ENCODE measurements around the gene FAM124B. TPM values are rescaled to one million over a fixed set of nuclear protein-coding genes. Genes with fewer than 3 reads are reported as not detected.

The FAM124B gene
- total RNA-seq, 1 experiment from 2014 or later, result 0.83 TPM

DNA sequence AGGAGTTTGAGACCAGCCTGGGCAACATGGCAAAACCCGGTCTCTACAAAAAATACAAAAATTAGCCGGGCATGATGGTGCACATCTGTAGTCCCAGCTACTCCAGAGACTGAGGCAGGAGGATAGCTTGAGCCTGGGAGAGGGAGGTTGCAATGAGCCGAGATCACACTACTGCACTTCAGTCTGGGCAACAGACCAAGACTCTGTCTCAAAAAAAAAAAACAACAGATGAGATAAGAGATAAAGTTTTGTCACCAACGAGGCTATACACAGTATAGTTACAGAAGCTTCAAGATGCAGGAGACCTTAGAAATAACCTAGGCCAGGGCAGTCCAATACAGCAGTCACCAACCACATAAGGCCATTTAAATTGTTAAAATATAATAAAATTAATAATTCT is 9.4 kb downstream of the FAM124B start:
- no peak overlapping the region for H2AK5ac ChIP-seq (ENCODE audit: insufficient read length, low read length)
- no peak overlapping the region for H2BK120ac ChIP-seq (ENCODE audit: low read depth, low read length, poor library complexity, severe bottlenecking)
- no peaks in the 10 kb centered on the region for H3K79me1 ChIP-seq (ENCODE audit: insufficient read depth, low read depth, low read length, poor library complexity, severe bottlenecking)
- no peak overlapping the region for H3K4me2 ChIP-seq (ENCODE audit: insufficient read depth, insufficient read length, low read length)
- H4K8ac ChIP-seq (replicated peaks; ENCODE audit: insufficient read length, low read depth, low read length), result no peak overlapping the region
- no peaks in the 10 kb centered on the region for H3K27me3 ChIP-seq (ENCODE audit: insufficient read depth, low read length)
- H2BK15ac ChIP-seq (ENCODE audit: low read depth, low read length), result no peak overlapping the region
- Mint-ChIP-seq H3K27me3 (ENCODE audit: low read depth) (peaks cover 2% of the 10 kb centered on the region; the same call in 1 of the 2 replicates), H3K36me3 (ENCODE audit: insufficient read depth in 1 of 3, low read depth in 3 of 3) (peaks cover 0 to 7% (median 7%) of the 10 kb centered on the region in 3 experiments; a peak in 3 of 7 replicates), H3K9me3 (peaks cover 5 to 6% of the 10 kb centered on the region in 2 experiments; a peak in 3 of 5 replicates), H3K27ac (no peak overlapping the region), H3K4me3 (no peak overlapping the region), H3K4me1 (peaks cover 1 to 6% of the 10 kb centered on the region in 2 experiments)
- H3K9me3 ChIP-seq (ENCODE audit: control insufficient read depth, low read depth, low read length), result no peaks in the 10 kb centered on the region
- WGBS (ENCODE audit: extremely low coverage, insufficient read length, low lambda C conversion rate), result no CpG with 5 or more reads among the region's 4 CpGs
- no peak overlapping the region for H2BK20ac ChIP-seq (ENCODE audit: low read depth, low read length, poor library complexity, severe bottlenecking)
- H3T11ph ChIP-seq (ENCODE audit: low read length), result no peak overlapping the region
- H2BK12ac ChIP-seq (ENCODE audit: insufficient read length, low read depth, low read length), result no peak overlapping the region
- TF ChIP-seq, protein P1, sequence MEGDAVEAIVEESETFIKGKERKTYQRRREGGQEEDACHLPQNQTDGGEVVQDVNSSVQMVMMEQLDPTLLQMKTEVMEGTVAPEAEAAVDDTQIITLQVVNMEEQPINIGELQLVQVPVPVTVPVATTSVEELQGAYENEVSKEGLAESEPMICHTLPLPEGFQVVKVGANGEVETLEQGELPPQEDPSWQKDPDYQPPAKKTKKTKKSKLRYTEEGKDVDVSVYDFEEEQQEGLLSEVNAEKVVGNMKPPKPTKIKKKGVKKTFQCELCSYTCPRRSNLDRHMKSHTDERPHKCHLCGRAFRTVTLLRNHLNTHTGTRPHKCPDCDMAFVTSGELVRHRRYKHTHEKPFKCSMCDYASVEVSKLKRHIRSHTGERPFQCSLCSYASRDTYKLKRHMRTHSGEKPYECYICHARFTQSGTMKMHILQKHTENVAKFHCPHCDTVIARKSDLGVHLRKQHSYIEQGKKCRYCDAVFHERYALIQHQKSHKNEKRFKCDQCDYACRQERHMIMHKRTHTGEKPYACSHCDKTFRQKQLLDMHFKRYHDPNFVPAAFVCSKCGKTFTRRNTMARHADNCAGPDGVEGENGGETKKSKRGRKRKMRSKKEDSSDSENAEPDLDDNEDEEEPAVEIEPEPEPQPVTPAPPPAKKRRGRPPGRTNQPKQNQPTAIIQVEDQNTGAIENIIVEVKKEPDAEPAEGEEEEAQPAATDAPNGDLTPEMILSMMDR (conservative IDR thresholded peaks at IDR 0.05), result no peak
- H2BK5ac ChIP-seq (ENCODE audit: insufficient read length, low read length), result no peak overlapping the region
- no peak overlapping the region for H3K4ac ChIP-seq (ENCODE audit: low read depth, low read length)
- no peak overlapping the region for H3K18ac ChIP-seq (ENCODE audit: insufficient read length, low read depth, low read length)
- no peaks in the 10 kb centered on the region for H3K23me2 ChIP-seq (ENCODE audit: insufficient read length, low read depth, low read length, poor library complexity, severe bottlenecking)
- no peak overlapping the region for H3K9ac ChIP-seq (ENCODE audit: extremely low read depth, insufficient read length, low read length)
- H4K5ac ChIP-seq (ENCODE audit: insufficient read length, low read depth, low read length), result no peak overlapping the region
- H3K56ac ChIP-seq (ENCODE audit: insufficient read length, low read depth, low read length), result no peak overlapping the region
- no peak overlapping the region for H4K91ac ChIP-seq (ENCODE audit: insufficient read length, low read depth, low read length)
- no peak overlapping the region for H2AFZ ChIP-seq (ENCODE audit: low read length)
- H3K23ac ChIP-seq (ENCODE audit: insufficient read length, low read depth, low read length), result no peak overlapping the region
- no peak overlapping the region for H3K14ac ChIP-seq (ENCODE audit: insufficient read depth, low read length)
- H3K4me1 ChIP-seq (ENCODE audit: insufficient read depth, low read length), result no peaks in the 10 kb centered on the region; the same call in 1 of the 2 replicates
- no peak for DNase-seq
- no peak overlapping the region for H3K27ac ChIP-seq (ENCODE audit: insufficient read length, low read depth, low read length)
- H4K20me1 ChIP-seq (ENCODE audit: control insufficient read depth, insufficient read depth, insufficient read length), result no peaks in the 10 kb centered on the region
- H3K79me2 ChIP-seq (ENCODE audit: insufficient read depth, low read length), result no peaks in the 10 kb centered on the region
